GM10847 (cell line): ENCODE data around the gene EPN2.

Source experiments
- POLR2A ChIP-seq: IDR thresholded peaks from 2 replicates; pipeline ENCODE4 v1.6.1; 2011; ENCODE audit not compliant: insufficient read length; ENCODE audit errors: extremely low read depth

Gene EPN2

DNA sequence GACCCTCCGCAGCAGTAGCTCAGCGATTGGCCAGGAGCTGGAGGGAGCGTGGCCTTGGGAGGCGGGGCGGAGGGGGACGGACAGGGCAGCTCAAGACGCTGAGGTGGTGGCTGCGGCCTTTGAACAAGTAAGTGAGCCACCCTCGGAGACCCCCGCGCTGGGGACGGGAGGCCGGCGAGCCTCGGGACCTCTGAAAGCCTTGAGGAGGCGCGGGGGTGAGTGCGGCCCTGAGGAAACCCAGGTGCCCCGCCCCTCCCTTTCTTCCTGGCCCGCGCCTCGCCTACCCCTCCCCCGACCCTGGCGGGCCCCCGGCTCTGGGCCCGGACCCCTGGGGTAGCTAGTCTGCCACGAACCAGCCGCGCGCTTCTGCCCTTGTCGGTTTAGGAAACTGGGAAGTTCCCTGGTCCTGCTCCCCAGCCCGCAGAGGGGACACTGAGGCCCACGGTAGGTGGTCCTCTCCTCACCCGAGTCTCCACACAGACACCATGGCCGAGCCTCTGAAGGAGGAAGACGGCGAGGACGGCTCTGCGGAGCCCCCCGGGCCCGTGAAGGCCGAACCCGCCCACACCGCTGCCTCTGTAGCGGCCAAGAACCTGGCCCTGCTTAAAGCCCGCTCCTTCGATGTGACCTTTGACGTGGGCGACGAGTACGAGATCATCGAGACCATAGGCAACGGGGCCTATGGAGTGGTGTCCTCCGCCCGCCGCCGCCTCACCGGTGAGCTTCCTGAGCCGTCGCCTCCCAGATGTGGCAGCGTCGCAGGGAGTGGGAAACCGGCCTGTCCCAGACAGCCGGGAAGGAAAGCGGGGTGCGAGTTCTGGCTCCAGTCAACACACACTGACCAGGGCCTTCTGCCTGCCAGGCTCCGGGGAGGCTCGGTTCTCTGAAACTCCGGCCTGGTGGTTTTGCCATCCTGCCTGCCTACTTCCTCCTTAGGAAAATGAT, 141.5 kb downstream of the EPN2 start, which contains the start of gene MAPK7:
TSS of gene MAPK7 (plus strand) at position 83 of the 945 bp plus-strand sequence. CDS start at position 486, 403 bp downstream.
- no peak for TF ChIP-seq POLR2A

DNA sequence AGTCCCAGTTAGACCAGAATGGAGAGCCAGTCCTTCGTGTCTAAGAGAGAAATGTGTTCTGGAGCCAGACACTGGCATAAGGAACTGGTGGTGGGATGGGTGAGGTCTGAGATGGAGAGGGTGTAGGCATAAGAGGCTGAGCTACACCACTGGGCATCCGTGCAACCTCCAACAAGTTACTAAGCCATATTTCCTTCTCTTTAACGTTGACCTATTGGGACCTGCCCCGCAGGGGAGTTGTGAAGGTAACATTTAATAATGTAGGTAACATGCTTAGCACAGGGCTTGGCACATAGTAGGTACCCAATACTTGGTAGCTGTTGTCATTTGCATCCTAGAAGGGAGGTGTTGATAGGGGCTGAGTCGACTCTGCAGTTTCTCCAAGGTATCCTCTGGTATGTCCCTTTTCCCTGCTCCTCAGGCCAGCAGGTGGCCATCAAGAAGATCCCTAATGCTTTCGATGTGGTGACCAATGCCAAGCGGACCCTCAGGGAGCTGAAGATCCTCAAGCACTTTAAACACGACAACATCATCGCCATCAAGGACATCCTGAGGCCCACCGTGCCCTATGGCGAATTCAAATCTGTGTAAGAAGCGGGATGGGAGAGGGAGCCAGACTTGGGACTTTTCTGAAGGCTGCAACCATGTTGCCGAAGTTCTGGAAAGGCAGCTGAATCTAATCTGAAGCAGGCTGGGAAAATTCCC, 142.3 kb downstream of the EPN2 start:
- TF ChIP-seq POLR2A: no peak

DNA sequence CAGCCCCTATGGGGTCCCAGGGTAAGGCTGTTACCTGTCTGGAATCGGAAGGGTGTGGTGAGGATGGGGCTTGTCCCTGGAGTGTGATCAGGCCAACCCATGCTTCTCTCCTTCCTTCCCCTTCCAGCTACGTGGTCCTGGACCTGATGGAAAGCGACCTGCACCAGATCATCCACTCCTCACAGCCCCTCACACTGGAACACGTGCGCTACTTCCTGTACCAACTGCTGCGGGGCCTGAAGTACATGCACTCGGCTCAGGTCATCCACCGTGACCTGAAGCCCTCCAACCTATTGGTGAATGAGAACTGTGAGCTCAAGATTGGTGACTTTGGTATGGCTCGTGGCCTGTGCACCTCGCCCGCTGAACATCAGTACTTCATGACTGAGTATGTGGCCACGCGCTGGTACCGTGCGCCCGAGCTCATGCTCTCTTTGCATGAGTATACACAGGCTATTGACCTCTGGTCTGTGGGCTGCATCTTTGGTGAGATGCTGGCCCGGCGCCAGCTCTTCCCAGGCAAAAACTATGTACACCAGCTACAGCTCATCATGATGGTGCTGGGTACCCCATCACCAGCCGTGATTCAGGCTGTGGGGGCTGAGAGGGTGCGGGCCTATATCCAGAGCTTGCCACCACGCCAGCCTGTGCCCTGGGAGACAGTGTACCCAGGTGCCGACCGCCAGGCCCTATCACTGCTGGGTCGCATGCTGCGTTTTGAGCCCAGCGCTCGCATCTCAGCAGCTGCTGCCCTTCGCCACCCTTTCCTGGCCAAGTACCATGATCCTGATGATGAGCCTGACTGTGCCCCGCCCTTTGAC, 143.5 kb downstream of the EPN2 start:
- no peak for TF ChIP-seq POLR2A

DNA sequence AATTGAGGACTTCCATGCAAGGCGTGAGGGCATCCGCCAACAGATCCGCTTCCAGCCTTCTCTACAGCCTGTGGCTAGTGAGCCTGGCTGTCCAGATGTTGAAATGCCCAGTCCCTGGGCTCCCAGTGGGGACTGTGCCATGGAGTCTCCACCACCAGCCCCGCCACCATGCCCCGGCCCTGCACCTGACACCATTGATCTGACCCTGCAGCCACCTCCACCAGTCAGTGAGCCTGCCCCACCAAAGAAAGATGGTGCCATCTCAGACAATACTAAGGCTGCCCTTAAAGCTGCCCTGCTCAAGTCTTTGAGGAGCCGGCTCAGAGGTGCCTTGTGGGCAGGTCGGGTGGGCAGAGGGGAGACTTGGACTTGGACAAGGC, 144.2 kb downstream of the EPN2 start:
- TF ChIP-seq POLR2A: no peak

DNA sequence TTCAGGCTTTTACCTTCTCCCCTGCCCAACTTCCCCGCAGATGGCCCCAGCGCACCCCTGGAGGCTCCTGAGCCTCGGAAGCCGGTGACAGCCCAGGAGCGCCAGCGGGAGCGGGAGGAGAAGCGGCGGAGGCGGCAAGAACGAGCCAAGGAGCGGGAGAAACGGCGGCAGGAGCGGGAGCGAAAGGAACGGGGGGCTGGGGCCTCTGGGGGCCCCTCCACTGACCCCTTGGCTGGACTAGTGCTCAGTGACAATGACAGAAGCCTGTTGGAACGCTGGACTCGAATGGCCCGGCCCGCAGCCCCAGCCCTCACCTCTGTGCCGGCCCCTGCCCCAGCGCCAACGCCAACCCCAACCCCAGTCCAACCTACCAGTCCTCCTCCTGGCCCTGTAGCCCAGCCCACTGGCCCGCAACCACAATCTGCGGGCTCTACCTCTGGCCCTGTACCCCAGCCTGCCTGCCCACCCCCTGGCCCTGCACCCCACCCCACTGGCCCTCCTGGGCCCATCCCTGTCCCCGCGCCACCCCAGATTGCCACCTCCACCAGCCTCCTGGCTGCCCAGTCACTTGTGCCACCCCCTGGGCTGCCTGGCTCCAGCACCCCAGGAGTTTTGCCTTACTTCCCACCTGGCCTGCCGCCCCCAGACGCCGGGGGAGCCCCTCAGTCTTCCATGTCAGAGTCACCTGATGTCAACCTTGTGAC, 144.7 kb downstream of the EPN2 start:
- no peak for TF ChIP-seq POLR2A

DNA sequence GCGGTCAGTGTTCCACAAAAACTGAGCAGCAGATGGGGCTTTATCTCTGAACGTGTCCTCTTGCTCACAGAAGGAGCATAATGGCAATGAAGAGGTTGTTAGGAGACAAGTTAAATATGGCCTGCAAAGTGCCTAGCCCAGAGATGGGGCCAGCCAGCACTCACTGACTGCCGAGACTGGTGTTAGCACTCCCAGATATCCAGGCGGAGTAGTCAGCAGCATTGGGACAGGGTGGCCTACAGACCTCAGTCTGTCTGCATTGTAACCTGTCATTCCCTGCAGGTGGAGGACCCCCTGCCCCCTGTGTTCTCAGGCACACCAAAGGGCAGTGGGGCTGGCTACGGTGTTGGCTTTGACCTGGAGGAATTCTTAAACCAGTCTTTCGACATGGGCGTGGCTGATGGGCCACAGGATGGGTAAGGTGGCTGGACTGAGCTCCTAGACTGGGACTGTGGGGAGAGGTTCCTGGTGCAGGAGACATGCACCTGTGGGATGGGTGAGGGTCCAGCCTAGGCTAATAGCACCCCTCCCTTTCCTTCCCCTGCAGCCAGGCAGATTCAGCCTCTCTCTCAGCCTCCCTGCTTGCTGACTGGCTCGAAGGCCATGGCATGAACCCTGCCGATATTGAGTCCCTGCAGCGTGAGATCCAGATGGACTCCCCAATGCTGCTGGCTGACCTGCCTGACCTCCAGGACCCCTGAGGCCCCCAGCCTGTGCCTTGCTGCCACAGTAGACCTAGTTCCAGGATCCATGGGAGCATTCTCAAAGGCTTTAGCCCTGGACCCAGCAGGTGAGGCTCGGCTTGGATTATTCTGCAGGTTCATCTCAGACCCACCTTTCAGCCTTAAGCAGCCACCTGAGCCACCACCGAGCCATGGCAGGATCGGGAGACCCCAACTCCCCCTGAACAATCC, 145.6 kb downstream of the EPN2 start:
- TF ChIP-seq POLR2A: no peak

DNA sequence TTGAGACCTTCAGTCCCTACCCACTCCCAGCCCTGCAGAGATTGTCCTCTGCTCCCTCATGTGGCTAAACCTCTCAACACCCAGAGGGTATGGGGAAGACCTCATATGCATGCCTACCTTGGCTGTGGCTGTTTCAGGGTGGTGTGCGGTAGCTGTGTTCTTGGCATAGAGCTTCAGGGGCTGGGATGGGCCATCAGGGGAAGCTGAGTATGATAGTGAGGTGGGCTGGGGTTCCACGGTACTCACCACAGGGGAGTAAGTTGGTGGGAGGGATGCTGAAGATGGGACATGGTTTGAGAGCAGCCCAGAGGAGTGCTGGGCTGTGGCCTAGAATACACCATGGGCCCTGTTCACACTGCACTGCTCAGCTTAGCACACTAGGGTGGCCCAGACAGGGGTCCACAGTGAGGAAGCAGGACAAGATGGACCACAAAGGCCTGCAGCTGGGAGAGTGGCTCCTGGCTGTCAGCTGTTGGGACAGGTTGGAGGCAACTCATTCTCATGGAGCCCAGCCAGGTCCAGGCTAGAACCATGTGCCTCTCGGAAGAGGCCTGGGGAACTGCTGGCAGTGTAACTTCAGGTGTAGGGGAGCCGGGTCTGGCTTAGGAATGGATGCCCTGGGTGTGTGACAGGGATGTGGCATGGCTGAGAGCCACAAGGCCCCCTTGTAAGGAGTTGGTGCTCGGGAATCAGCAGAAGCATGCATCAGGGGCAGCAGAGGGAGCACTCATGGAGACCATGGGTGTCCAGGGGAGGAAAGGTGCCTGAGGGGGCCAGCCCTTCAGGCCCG, 146.7 kb downstream of the EPN2 start:
- no peak for TF ChIP-seq POLR2A

DNA sequence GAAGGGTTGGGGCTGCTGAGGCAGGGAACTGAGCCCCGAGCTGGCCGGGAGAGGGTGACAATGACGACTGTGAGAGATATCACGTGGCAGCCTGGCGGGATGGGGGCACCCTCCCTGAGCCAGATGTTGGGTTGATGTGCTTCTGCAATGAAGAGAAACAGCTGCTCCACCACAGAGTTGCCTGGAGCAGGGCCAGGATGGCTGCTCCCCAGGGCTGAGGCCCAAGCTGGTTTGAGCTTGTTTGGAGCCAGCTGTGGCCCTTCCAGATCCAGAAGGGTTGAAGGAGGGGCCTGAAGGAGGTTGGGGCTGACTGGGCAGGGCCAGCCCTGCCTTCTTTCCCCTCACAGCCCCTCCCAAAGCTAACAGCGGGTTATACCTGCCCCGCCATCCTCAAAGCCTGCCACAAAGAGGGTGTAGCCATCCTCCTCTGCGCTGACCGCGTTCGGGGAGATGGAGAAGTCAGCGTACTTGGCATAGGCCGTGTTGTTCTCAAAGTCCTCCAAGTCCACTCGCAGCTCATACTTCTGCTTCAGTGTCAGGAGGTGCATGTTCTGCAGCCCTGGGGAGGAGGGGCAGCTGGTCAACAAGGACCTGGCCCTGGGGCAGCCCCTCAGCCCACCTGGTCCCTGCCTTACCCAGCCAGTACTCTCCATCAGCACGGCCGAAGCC, 147.7 kb downstream of the EPN2 start:
- TF ChIP-seq POLR2A: no peak

DNA sequence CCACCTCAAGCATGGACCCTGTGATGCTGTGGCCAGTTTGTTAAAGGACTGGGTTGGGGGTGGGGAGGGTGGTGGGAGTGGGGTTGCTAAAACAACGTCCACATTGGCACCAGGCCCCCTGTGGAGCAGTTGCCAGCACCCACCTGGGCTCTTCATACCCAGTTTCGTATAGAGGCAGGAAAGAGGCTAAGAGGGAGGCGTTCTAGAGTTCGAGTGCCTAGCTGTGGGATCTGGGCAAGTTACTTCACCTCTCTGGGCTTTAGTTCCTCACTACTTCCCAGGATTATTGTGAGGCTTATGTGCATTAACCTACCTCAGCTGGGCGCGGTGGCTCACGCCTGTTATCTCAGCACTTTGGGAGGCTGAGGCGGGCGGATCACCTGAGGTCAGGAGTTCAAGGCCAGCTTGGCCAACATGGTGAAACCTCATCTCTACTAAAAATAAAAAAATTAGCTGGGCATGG, 148.4 kb downstream of the EPN2 start:
- TF ChIP-seq POLR2A: no peak
